ENCODE measurements around the gene NAT14.

- TF ChIP-seq POLR2A (IDR thresholded peaks at IDR 0.05; ENCODE audit: low read depth, low read length) (no peak), TAF1 (IDR thresholded peaks at IDR 0.05; ENCODE audit: low read depth, low read length) (no peak), SPI1 (IDR thresholded peaks at IDR 0.05; ENCODE audit: low read depth, low read length) (no peak), POLR2AphosphoS5 (IDR thresholded peaks at IDR 0.05; ENCODE audit: low read depth, low read length) (no peak)
Measured at GRCh38 chr19:55465460-55466240, 19.3 kb upstream of the NAT14 start.

Measured in GM12891 (cell line).